Erythroblast (primary cell): ENCODE measurements around the gene KRTAP5-5.

ENCODE experiments used
- GATA1 ChIP-seq: IDR thresholded peaks from 2 replicates; pipeline ENCODE4 v1.6.1; 2011; ENCODE audit warnings: low read depth, mild to moderate bottlenecking, control low read depth, low read length, moderate library complexity
- POLR2A ChIP-seq: IDR thresholded peaks from 2 replicates; pipeline ENCODE4 v1.6.1; 2011; ENCODE audit warnings: mild to moderate bottlenecking, low read length

DNA sequence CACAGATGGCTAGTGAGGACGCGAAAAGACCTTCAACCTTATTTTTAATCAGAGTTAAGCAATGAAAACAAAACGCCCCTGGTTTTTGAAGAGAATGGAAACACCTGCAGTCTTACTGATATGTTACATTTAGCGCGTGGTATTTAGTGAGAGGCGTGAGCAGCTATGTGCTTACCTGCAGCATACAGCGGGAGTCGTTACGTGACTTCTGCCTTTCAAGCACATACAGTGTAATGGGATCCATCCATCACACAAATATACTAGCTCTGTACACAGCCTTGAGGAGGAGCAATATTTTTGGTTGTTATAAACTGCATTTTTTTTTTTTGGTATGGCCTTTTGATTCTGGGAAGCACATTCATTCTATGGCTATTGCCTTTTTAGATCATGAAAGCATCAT, 36.9 kb upstream of the KRTAP5-5 start:
- no peak for TF ChIP-seq POLR2A
- no peak for TF ChIP-seq GATA1
